Measurements from ENCODE around the gene DAP3.
"Not testable (repeated sequence)": the region's sequence is repeated elsewhere in the genome, so short reads cannot be mapped to it uniquely, and the experiment has no call there.

DAP3 gene

GRCh38 chr1:155744711-155745283, 55.9 kb downstream of the DAP3 start:
- TF ChIP-seq FOXK2 (IDR thresholded peaks at IDR 0.05) (peak; percentile 42; the same call in 1 of the 2 replicates), LEF1 (IDR thresholded peaks at IDR 0.05; ENCODE audit: borderline replicate concordance) (no peak), BHLHE40 (IDR thresholded peaks at IDR 0.05; ENCODE audit: borderline replicate concordance) (no peak), FOXA1 (IDR thresholded peaks at IDR 0.05) (no peak)
- DNase-seq (ENCODE audit: extremely low spot score), result no peak
- CTCF ChIA-PET, result interaction anchor here (1.0 to 1.1 kb wide), 2 partner anchors 16 to 30 kb away, joined by 3 to 5 read pairs; no protein-coding TSS in a partner anchor
- POLR2A ChIA-PET, result interaction anchor here (0.9 to 1.6 kb wide), 8 partner anchors 20 to 500 kb away, joined by 3 to 4 read pairs (median 4); partner anchors contain the start of gene MSTO1

DNA sequence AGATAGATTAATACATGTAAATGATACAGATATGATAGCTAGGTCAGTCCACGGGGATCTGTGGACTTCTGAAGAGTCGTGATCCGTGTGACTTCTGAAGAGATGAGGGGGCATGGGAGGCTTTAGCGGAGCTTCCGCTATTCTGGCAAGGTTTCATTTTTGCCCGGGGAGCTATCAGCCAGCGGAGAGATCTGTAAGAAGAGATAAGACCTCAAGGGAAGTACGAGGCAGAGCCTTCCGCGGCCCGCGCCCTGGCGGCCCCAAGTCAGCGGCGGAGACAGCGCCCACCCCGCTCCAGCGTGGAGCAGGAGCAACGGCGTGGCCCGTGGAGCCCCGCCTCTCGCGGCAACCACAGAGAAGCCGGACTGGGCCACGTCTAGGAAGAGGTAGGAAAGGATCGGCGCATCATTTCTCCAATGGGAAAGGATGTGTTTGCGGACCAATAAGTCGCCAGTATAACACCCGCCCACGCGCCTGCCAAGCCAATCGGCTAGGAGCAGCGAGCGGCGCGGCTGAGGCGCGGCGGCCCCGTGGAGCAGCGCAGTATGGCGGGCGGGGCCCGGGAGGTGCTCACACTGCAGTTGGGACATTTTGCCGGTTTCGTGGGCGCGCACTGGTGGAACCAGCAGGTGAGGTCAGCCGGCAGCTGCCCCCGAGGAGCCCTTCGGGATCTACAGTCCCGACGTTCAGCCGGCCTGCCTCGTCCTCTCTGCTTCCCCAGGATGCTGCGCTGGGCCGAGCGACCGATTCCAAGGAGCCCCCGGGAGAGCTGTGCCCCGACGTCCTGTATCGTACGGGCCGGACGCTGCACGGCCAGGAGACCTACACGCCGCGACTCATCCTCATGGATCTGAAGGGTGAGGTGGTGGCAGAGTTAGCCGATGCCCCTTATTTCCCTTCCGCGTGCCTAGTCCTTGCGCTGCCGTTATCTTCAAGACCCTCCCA, 56.7 kb downstream of the DAP3 start:
- peak; percentile 66 for TF ChIP-seq L3MBTL2 (conservative IDR thresholded peaks at IDR 0.05)
- TF ChIP-seq PKNOX1 (IDR thresholded peaks at IDR 0.05), result peak; percentile 90
- peak; percentile 38; the same call in 1 of the 2 replicates for TF ChIP-seq ELF4 (IDR thresholded peaks at IDR 0.05)
- peak; percentile 81 for DNase-seq (ENCODE audit: extremely low spot score)
- ChIA-PET CTCF (interaction anchor here (1.0 kb wide), 1 partner anchor 16 kb away, joined by 5 read pairs; no protein-coding TSS in a partner anchor), POLR2A (interaction anchor here (0.9 to 1.6 kb wide), 8 partner anchors 20 to 501 kb away, joined by 3 to 4 read pairs (median 4); partner anchors contain the start of gene MSTO1)

DNA sequence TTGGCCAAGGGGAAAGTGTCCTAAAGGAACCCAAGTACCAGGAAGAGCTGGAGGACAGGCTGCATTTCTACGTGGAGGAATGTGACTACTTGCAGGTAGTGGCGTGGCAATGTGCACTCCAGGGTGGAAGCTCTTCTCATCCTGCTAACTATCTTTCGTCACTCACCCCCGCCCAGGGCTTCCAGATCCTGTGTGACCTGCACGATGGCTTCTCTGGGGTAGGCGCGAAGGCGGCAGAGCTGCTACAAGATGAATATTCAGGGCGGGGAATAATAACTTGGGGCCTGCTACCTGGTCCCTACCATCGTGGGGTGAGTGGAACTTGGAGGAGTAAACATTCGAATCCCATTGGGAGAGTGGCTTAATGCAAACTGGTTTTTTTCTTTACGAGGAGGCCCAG, 58.7 kb downstream of the DAP3 start:
- DNase-seq (ENCODE audit: extremely low spot score); CTCF ChIA-PET; POLR2A ChIA-PET: not testable (repeated sequence)

- POLR2A ChIA-PET; DNase-seq (ENCODE audit: extremely low spot score); CTCF ChIA-PET: not testable (repeated sequence)
Measured at GRCh38 chr1:155748141-155748540, 59.2 kb downstream of the DAP3 start.

DNA sequence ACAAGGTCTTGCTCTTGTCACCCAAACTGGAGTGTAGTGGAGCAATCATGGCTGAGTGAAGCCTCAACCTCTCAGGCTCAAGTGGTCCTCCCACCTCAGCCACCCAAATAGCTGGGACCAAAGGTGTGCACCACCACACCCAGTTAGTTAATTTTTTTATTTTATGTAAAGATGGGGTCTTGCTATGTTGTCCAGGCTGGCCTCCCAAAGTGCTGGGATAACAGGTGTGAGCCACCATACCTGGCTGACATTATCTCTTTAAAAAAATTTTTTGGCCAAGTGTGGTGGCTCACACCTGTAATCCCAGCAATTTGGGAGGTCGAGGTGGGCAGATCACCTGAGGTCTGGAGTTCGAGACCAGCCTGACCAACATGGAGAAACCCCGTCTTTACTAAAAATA, 70.1 kb downstream of the DAP3 start:
- POLR2A ChIA-PET, result interaction anchor here (0.5 kb wide), 1 partner anchor 34 kb away, joined by 3 read pairs; no protein-coding TSS in a partner anchor

GRCh38 chr1:155759966-155760630, 71.2 kb downstream of the DAP3 start:
- ChIA-PET POLR2A (interaction anchor here (0.6 kb wide), 1 partner anchor 26 kb away, joined by 3 read pairs; no protein-coding TSS in a partner anchor), CTCF (no interaction called here)
- TF ChIP-seq PKNOX1 (IDR thresholded peaks at IDR 0.05), result no peak
- DNase-seq (ENCODE audit: extremely low spot score), result no peak

More for the DNA sequence above, 70.1 kb downstream of the DAP3 start:
- CTCF ChIA-PET; DNase-seq (ENCODE audit: extremely low spot score): not testable (repeated sequence)

GRCh38 chr1:155760751-155761475, 72.0 kb downstream of the DAP3 start:
- CTCF ChIA-PET, result no interaction called here
- no peak for DNase-seq (ENCODE audit: extremely low spot score)
- POLR2A ChIA-PET, result interaction anchor here (0.6 kb wide), 1 partner anchor 25 kb away, joined by 3 read pairs; no protein-coding TSS in a partner anchor
- TF ChIP-seq LEF1 (IDR thresholded peaks at IDR 0.05; ENCODE audit: borderline replicate concordance) (no peak), FOXM1 (IDR thresholded peaks at IDR 0.05; ENCODE audit: borderline replicate concordance) (no peak), PKNOX1 (IDR thresholded peaks at IDR 0.05) (no peak), ELF4 (IDR thresholded peaks at IDR 0.05) (no peak), CTBP1 (IDR thresholded peaks at IDR 0.05; ENCODE audit: borderline replicate concordance) (no peak), NFRKB (IDR thresholded peaks at IDR 0.05) (no peak), HDGF (IDR thresholded peaks at IDR 0.05; ENCODE audit: borderline replicate concordance) (no peak), SP1 (IDR thresholded peaks at IDR 0.05) (no peak), FOXK2 (IDR thresholded peaks at IDR 0.05) (no peak), TARDBP (IDR thresholded peaks at IDR 0.05) (no peak), ARNT (IDR thresholded peaks at IDR 0.05) (no peak), SUZ12 (IDR thresholded peaks at IDR 0.05) (no peak), FOXA1 (IDR thresholded peaks at IDR 0.05) (no peak), L3MBTL2 (conservative IDR thresholded peaks at IDR 0.05) (no peak), BHLHE40 (IDR thresholded peaks at IDR 0.05; ENCODE audit: borderline replicate concordance) (no peak), ZNF384 (IDR thresholded peaks at IDR 0.05) (no peak)
